ENCODE results near the gene PDHA2.
"Not testable (repeated sequence)": the region's sequence is repeated elsewhere in the genome, so short reads cannot be mapped to it uniquely, and the experiment has no call there.

PDHA2 gene

DNA sequence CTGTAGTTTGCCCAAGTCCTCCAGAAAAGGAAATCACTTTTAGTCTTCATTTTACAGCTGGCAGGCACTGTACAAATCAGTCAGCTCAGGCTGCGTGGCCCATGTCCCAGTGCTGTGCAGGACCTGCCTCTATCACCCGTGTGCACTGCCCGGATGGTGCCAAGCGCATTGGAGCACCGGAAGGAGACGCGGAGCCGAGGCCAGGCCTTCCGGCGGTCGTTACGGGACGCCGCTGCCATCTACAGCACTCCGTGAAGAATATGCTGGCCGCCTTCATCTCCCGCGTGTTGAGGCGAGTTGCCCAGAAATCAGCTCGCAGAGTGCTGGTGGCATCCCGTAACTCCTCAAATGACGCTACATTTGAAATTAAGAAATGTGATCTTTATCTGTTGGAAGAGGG lies at the start of gene PDHA2:
Gene PDHA2 (plus strand): TSS at position 203 of the 400 bp plus-strand sequence. CDS start 58 bp downstream, at position 261.
- DNase-seq (ENCODE audit: low read depth): no peak

DNA sequence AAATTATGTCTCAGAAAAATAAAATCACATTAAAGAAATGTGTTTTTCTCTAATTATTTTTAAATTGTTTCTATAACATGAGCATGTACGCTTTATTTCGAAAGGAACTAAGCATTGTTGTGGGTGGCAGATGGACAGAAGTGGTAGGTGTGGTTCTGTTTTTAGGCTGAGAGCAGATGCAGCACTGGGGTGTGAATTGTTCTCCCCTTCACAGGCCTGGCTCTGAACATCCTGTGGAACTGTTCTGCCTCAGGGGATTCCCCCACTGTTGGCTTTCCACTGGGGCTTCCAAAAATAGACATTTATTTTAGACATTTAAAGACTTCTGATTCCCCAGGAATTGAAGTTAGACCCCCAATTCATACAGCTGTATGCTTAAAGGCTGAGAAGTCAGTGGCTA lies 41.9 kb upstream of the PDHA2 start:
- DNase-seq (ENCODE audit: low read depth): no peak

DNA sequence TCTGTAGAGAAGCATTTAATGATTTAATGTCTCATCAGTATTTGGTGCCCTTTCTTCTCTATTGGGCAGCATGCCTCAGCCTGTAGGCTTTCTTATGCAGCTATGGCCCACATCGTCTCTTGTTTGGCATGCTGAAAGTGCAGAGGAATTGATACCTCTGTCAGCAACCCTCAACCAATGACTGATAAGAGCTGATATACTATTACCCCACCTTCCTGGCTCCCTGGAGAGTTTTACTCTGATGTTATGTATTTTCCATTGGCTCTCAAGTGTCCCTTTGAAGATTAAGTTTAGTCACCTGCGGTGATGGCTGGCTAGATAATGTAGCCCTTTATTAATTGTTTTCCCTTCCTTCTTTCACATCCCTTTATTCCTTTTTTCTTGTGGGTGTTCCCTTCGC lies 41.2 kb upstream of the PDHA2 start:
- no peak for DNase-seq (ENCODE audit: low read depth)

DNA sequence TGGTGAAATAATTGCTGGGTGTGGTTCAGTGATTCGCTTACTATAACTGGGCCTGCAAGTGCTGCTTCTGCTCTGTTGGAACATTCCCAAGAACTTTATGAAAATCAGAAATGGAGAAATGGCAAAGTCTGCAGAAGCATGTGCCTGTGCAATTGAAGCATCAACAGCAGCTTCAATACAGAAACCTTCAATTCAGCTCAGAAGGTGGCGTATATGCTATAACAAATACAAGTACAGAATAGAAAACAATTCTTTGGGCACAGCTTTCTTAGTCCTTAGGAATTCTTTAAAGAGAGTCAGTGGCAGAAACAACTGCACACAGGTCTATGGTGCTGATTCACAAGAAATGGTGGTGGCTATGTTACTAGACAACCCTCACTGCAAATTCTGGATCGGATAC lies 18.0 kb upstream of the PDHA2 start:
- no peak for DNase-seq (ENCODE audit: low read depth)

DNA sequence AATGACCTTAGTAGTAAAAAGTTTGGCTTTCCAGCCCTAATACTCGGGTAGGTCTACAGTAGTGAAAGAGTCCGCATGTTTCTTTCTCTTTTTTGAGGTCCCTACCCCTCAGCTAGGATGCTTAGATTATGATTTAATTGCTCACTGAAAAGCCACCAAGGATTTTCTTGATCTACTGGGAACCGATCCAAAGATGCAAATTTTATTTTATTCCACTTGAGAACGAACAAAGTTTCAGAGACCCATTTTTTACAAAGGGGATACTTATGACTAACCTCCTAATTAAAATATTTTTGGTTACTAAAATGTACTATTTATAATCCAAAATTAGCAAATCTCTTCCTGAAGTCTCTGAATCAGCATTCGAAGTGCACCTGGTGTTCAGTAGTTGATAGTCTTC lies 14.3 kb upstream of the PDHA2 start:
- no peak for DNase-seq (ENCODE audit: low read depth)

DNA sequence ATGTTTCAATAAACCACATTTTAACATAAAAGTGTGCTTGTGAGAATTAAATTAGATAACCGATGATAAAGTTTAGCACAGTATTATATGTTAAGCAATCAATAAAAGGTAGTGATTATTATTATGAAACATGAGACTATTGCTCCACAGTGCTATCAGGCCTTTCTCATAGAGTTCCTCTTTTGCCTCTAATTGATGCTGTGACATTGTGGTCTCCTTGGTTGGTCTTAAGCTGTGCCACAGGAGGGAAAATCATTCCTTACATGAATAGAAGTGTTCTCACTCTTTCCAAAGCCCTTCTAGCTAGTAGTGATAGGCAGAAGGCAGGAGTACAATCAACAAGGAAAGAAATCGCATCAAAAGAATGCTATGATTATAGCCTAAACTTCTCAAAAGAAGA lies 9.2 kb upstream of the PDHA2 start:
- DNase-seq (ENCODE audit: low read depth): no peak

DNA sequence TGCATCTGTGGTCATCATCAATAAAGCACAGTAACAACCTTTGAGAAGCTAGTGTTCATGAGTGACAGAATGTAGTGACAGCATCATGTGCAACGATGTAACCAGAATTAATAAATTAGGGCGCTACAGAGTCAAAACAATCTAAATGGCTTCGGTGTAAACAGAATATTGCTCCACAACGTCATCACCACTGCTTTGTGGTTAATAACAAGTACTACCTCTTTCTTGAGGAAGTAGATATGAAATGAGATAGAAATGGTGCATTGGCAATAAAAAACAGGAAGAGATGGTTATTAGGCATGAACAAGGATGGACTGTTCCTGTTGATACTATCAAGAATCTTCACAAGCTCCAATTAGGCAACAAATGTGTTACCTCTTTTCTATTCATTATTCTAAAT lies 8.7 kb upstream of the PDHA2 start:
- DNase-seq (ENCODE audit: low read depth): no peak

DNA sequence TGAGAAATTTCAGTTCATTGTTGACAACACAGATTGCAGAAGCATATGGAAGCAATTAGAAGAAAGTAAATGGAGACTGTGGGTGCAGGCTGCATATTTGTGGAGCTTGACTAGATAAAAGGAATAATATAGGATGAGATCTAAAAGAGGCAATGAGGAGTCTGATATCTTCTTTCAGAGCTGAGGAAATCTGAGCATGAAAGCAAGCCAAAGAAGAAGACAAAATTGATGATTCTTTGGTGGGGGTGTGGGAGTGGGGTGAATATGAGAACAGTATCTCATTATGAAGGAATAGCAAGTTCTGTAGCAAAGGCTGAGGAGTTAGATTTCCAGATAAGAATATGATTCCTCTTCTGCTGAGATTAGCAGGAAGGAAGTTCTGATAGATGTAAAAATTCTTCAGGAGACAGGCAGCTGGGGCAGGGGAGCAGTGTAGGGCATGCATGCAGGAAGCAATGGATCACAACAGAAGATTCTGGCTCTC lies 6.1 kb upstream of the PDHA2 start:
- no peak for DNase-seq (ENCODE audit: low read depth)

DNA sequence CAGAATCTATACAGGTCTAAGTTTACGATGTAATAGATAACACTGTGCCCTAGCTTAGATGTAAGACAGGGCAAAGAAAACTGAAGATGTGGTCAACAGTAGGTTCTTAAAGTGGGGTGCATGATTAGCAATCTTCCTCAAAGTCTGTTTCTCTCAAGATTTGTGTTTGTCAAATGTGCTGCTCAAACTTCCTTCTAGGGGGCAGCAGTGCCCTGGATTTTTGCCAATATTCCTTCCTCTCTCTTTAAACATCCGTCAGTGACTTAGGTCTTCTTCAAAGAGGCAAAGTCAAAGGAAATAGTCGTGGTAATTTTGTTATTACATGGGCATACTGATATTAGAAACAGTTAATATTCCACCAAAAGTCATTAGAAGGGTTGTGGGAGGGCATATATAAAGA lies 4.2 kb upstream of the PDHA2 start:
- no peak for DNase-seq (ENCODE audit: low read depth)

DNA sequence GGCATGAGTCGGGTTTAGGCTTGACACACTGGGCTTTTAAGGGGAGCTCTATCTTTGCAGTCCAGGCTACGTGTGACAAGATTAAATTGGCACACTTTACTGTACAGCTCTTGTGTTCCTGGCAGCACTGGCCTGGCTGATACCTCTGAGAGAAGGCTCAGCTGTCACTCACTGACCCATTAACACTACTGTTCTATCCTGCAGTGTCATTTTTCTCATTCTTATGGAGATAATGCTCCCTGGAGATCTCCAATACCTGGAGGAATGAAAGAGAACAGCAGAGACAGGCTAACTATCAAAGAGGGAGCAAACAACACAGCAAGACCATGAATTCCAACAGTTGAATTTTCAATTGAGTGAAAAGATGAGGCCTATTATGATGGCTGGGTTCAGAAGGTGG lies 1.7 kb upstream of the PDHA2 start:
- no peak for DNase-seq (ENCODE audit: low read depth)

DNA sequence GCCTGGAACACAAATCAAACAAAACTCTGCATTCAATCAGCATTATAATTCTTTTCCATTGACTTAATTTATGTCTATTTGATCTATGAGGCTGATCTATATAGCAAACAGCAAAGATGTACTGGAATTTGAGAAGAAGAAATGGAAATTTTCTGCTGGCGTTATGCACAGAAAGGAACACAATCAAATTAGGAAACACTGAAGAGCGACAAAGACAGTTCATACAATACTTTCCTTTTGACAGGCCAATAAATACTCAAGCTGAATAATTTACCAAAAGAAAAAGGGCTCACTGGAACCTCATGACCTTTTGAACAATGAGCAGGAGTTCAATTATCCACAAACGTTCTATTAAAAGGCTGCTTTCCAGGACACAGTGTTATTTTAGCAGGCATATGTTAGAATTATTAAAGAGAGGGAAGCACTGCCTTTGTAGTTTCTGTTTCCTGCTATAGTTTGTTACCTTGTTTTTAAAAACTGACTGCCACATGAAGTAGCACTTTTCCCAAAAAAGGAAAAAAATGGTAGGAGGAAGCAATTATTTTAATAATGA lies 8.1 kb downstream of the PDHA2 start:
- no peak for DNase-seq (ENCODE audit: low read depth)

DNA sequence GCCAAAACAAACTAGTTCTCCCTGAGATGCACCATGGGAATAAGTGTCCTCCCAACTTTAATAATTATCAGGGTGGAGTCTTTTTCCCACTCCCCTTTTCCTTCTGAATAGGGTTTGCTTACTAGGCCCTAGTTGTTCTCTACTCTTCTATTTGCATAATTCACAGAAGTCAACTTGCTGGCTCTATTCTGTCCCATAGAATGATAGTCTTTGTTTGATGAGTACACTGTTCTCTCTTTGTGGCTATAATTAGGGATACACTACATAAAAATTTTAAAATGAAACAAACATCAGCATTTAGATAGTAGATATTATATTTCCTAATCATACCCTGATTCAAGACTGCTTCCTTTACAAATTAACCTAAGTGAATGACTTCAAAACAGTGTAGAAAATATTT lies 10.3 kb downstream of the PDHA2 start:
- DNase-seq (ENCODE audit: low read depth): no peak

DNA sequence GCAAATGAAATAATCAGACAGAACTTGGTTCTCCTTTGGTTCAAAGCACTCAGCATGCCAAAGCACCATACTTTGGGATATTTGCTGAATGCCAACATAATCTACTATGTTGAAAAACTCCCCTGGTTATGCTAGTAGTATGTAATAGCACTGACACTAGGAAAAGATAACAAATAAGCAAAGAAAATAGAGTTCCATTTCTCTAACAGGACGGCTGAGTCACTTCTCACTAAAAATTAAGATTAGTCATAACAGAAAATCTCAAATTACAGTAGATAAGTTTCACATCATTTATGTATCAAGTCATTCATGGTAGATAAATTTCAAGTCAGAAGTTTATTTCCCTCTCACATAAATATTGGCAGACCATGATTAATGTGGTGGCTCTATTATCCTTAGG lies 17.9 kb downstream of the PDHA2 start:
- DNase-seq (ENCODE audit: low read depth): no peak

DNA sequence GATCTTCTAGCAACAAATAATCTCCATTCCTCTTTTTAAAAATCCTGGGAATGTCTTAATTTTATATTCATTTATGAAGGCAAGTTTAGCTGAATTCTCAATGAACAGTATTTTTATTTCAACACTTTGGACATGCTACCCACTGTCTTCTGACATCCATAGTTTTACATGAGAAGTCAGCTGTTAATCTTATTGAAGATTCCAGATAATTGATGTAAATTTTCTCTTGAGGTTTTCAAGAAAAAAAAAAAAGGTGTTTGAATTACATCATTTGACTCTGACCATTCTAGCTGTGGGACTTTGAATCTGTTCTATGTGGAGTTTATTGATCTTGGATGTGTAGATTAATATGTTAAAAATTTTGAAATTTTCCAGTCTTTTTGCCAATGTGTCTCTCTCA lies 28.0 kb downstream of the PDHA2 start:
- no peak for DNase-seq (ENCODE audit: low read depth)

DNA sequence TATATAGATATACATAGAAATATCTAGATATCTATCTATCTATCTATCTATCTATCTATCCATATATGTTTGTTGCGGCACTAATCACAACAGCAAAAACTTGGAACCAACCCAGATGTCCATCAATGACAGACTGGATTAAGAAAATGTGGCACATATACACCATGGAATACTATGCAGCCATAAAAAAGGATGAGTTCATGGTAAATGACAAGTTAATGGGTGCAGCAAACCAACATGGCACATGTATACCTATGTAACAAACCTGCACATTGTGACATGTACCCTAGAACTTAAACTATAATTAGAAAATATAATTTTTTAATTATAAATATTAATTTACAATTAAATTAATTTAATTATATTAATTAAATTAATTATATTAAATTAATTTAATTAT lies 29.5 kb downstream of the PDHA2 start:
- DNase-seq (ENCODE audit: low read depth): not testable (repeated sequence)

DNA sequence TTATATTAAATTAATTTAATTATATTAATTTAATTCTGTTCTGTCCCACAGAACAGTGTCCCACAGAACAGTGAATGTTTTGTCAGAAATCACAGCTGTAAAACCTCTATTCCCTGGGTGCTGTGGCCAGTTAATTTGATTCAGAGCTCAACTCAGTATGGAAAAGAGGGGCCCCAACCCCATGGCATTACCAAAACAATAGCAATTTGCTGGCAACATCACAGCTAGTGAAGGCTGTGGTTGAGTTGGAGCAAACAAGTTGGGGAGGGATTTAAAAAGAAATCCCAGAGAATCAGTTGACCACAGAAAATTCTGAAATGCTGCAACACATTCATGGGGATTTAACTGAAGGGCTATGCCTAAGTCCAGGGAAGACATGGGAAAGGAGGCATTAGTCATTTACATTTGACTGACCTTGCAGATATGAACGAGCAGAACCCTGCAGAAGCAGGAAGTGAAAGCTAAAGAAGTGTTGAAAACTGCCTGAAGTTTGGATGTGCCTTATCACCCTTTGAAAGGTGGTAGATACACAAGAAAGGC lies 30.1 kb downstream of the PDHA2 start:
- DNase-seq (ENCODE audit: low read depth): no peak

DNA sequence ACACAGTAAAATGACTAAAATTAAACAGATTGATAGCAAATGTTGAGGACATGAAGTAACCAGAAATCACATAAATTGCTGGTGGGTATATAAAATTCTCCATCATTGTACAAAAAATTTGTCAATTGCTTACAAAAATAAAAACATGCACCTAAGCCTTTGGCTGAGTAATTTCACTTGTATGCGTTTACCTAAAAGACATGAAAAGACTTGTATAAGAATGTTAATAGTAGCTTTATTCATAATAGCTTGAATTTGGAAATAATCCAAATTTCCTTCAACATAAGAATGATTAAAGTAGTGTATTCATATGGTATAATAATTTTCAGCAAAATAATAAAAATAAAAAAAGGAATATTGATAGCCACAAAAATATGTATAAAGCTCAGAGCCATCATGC lies 37.7 kb downstream of the PDHA2 start:
- DNase-seq (ENCODE audit: low read depth): no peak

DNA sequence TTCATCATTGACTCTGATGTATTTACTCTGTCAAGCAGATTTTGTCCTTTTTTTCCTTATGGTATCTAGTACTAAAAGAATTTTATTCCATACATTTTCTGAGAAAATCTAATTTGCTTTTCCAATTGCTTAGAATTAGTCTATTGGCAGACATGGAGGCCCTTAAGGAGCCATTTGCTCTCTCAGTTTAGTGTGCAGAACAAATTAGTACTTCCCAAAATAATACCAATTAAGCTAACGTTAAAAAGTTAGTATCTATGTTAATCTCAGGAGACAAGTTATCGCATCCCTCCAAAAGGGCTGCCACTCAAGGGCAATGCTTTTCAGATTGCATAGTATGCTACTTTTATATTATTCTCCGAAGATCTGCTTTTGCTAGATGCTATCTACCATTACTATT lies 47.7 kb downstream of the PDHA2 start:
- DNase-seq (ENCODE audit: low read depth): no peak

DNA sequence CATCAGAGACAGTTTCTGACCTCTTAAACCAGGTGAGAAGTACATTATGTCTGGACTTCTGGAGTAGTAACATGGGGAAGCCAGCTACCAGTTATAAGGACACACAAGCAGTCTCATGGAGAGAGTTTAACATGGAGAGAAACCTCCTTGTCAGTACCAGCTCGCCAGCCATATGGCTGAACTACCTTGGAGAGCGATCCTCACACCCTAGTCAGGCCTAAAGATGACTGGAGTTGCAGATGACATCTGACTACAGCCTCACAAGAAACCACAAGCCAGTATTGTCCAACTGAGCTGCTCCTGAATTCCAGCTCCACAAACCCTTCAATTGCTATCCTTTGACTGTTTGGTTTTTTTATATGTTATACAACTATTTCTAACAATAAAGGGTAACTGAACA lies 49.8 kb downstream of the PDHA2 start:
- no peak for DNase-seq (ENCODE audit: low read depth)
